HCT116 (cell line): ENCODE results near the gene TMEM130. TPM values are rescaled to one million over a fixed set of nuclear protein-coding genes. Genes with fewer than 3 reads are reported as not detected.

Source experiments
- ATAC-seq: fragments of 200-7000 bp; cut with Tn5 transposase; 2 replicates; pipeline ENCODE4 v1.9.1; 2020; ENCODE audit warnings: mild to moderate bottlenecking, moderate library complexity
- BruUV-seq: library from RNA; stranded (reverse); fragments of 400-500 nt; replicated peaks from 2 replicates; lab custom pipeline; 2021; lab: Mats Ljungman, UMichigan
- CTCF ChIA-PET: fragments of 300-600 bp; sonication (Branson Sonifier 250); formaldehyde crosslinking; loops from one replicate; lab custom pipeline; 2021; ENCODE audit warnings: antibody characterized with exemption; lab: Charles Lee
- POLR2A ChIA-PET: fragments of 300-600, 350-600 bp; sonication (Branson Sonifier 250); formaldehyde crosslinking; loops from one replicate; lab custom pipeline; 2021; ENCODE audit warnings: antibody characterized with exemption; lab: Charles Lee
- RAD21 ChIA-PET, 2 experiments: fragments of 300-600 bp; sonication (Branson Sonifier 250); formaldehyde crosslinking; loops; one replicate each; lab custom pipeline; 2023; ENCODE audit warnings: low total read pairs in 2 of 2; ENCODE audit not compliant: uncharacterized antibody in 2 of 2, unreplicated experiment in 2 of 2, low non-redundant PET in 1 of 2; lab: Charles Lee
- DNase-seq: peaks from one replicate; pipeline ENCODE4 v3.0.0-alpha.2; 2010; ENCODE audit warnings: low read depth, low spot score
- H2AFZ ChIP-seq: fragments of 200-600 bp; shearing (Covaris generic), sonication (generic); 2 replicates; pipeline ENCODE4 v1.6.1; 2017; ENCODE audit warnings: low read depth, mixed run types, mixed read lengths, antibody characterized with exemption, low read length; ENCODE audit not compliant: poor library complexity, severe bottlenecking
- H3K27ac ChIP-seq: 2 replicates; pipeline ENCODE4 v1.5.1; 2012; ENCODE audit warnings: low read depth, low read length
- H3K27me3 ChIP-seq: fragments of 200-600 bp; sonication (generic); 2 replicates; pipeline ENCODE4 v1.6.1; 2016; ENCODE audit warnings: mixed run types, low read length, mixed read lengths; ENCODE audit not compliant: insufficient read depth
- H3K36me3 ChIP-seq, 2 experiments: fragments of 200-500 bp in 1 of 2; fragments of 200-600 bp in 1 of 2; sonication (Bioruptor generic) in 1 of 2; sonication (generic) in 1 of 2; 2 replicates each; pipeline versions ENCODE4 v1.5.1 to v1.6.1; 2014 to 2016; ENCODE audit warnings: low read length in 2 of 2, inconsistent platforms in 1 of 2, mixed read lengths in 1 of 2, mixed run types in 1 of 2; ENCODE audit not compliant: insufficient read depth in 2 of 2, control insufficient read depth in 1 of 2
- H3K4me1 ChIP-seq, 2 experiments: fragments of 200-600 bp in 1 of 2; sonication (generic) in 1 of 2; 2 replicates each; pipeline versions ENCODE4 v1.5.1 to v1.6.1; 2012 to 2017; ENCODE audit warnings: low read length in 2 of 2, inconsistent platforms in 1 of 2, mild to moderate bottlenecking in 1 of 2, mixed read lengths in 1 of 2, mixed run types in 1 of 2, moderate library complexity in 1 of 2; ENCODE audit not compliant: insufficient read depth in 2 of 2, control insufficient read depth in 1 of 2
- H3K4me2 ChIP-seq: fragments of 200-600 bp; sonication (generic); 2 replicates; pipeline ENCODE4 v1.6.1; 2017; ENCODE audit warnings: mixed run types, low read length, mixed read lengths
- H3K4me3 ChIP-seq, 2 experiments: fragments of 200-600 bp in 1 of 2; sonication (generic) in 1 of 2; replicated peaks in 1 of 2; 2 replicates each; pipeline ENCODE4 v1.5.1; 2011 to 2016; ENCODE audit warnings: low read length in 2 of 2, control low read depth in 1 of 2, low read depth in 1 of 2, mild to moderate bottlenecking in 1 of 2, mixed read lengths in 1 of 2, mixed run types in 1 of 2
- H3K79me2 ChIP-seq: fragments of 200-600 bp; sonication (generic); 2 replicates; pipeline ENCODE4 v1.6.1; 2017; ENCODE audit warnings: mild to moderate bottlenecking, mixed run types, low read length, moderate library complexity, mixed read lengths; ENCODE audit not compliant: insufficient read depth
- H3K9ac ChIP-seq: fragments of 200-600 bp; sonication (generic); 2 replicates; pipeline ENCODE4 v1.6.1; 2016; ENCODE audit warnings: low read length, mixed read lengths
- H3K9me2 ChIP-seq: fragments of 200-600 bp; sonication (generic), shearing (Covaris generic); 2 replicates; pipeline ENCODE4 v1.6.1; 2017; ENCODE audit warnings: mixed run types, mild to moderate bottlenecking, moderate library complexity; ENCODE audit not compliant: insufficient read depth
- H3K9me3 ChIP-seq, 2 experiments: fragments of 200-500 bp in 1 of 2; fragments of 200-600 bp in 1 of 2; sonication (Bioruptor generic) in 1 of 2; sonication (generic) in 1 of 2; 2 replicates each; pipeline ENCODE4 v1.6.1; 2014 to 2017; ENCODE audit warnings: low read length in 2 of 2, mixed read lengths in 2 of 2, inconsistent platforms in 1 of 2, low read depth in 1 of 2, mild to moderate bottlenecking in 1 of 2, mixed run types in 1 of 2, moderate library complexity in 1 of 2; ENCODE audit not compliant: control insufficient read depth in 1 of 2, insufficient read depth in 1 of 2
- H4K20me1 ChIP-seq: fragments of 200-600 bp; sonication (generic), shearing (Covaris generic); 2 replicates; pipeline ENCODE4 v1.6.1; 2017; ENCODE audit warnings: mixed run types, mild to moderate bottlenecking, moderate library complexity; ENCODE audit not compliant: insufficient read depth
- CEBPB ChIP-seq: IDR thresholded peaks from 2 replicates; pipeline ENCODE4 v1.6.1; 2012; ENCODE audit warnings: low read depth
- CTCF ChIP-seq, 3 experiments: fragments of 200-600 bp in 1 of 3; sonication (generic) in 1 of 3; IDR thresholded peaks in 2 of 3; conservative IDR thresholded peaks in 1 of 3; 2 replicates each; pipeline ENCODE4 v1.5.1; 2012 to 2017; ENCODE audit warnings: low read depth in 2 of 3, low read length in 2 of 3, antibody characterized with exemption in 1 of 3, borderline replicate concordance in 1 of 3, control low read depth in 1 of 3, mild to moderate bottlenecking in 1 of 3, mixed read lengths in 1 of 3, mixed run types in 1 of 3, moderate library complexity in 1 of 3; ENCODE audit not compliant: insufficient read depth in 1 of 3
- EGR1 ChIP-seq: IDR thresholded peaks from 2 replicates; pipeline ENCODE4 v1.6.1; 2012; ENCODE audit warnings: low read depth
- ELF1 ChIP-seq: IDR thresholded peaks from 2 replicates; pipeline ENCODE4 v1.6.1; 2012; ENCODE audit warnings: low read depth, borderline replicate concordance
- EZH2 ChIP-seq: fragments of 200-600 bp; sonication (generic); IDR thresholded peaks from 2 replicates; pipeline ENCODE4 v1.6.1; 2017; ENCODE audit warnings: antibody characterized with exemption, mixed run types
- EZH2phosphoT487 ChIP-seq: fragments of 200-600 bp; IDR thresholded peaks from 2 replicates; pipeline ENCODE4 v1.6.1; 2018; ENCODE audit warnings: antibody characterized with exemption, borderline replicate concordance
- FOSL1 ChIP-seq: IDR thresholded peaks from 2 replicates; pipeline ENCODE4 v1.6.1; 2012; ENCODE audit warnings: low read depth
- JUND ChIP-seq: IDR thresholded peaks from 2 replicates; pipeline ENCODE4 v1.6.1; 2012
- MAX ChIP-seq: IDR thresholded peaks from 2 replicates; pipeline ENCODE4 v1.6.1; 2012
- POLR2AphosphoS5 ChIP-seq: IDR thresholded peaks from 2 replicates; pipeline ENCODE4 v1.6.1; 2011; ENCODE audit warnings: mild to moderate bottlenecking, low read depth, low read length, moderate library complexity
- REST ChIP-seq: IDR thresholded peaks from 2 replicates; pipeline ENCODE4 v1.6.1; 2012; ENCODE audit warnings: low read depth
- SIN3A ChIP-seq: IDR thresholded peaks from 2 replicates; pipeline ENCODE4 v1.6.1; 2012; ENCODE audit warnings: low read depth
- SRF ChIP-seq: IDR thresholded peaks from 2 replicates; pipeline ENCODE4 v1.6.1; 2012; ENCODE audit warnings: low read depth
- TCF7L2 ChIP-seq: IDR thresholded peaks from 2 replicates; pipeline ENCODE4 v1.7.0; 2011; ENCODE audit warnings: borderline replicate concordance, inconsistent platforms; ENCODE audit not compliant: insufficient read depth, insufficient read length; ENCODE audit errors: extremely low read depth
- ZFX ChIP-seq: fragments of 450-650 bp; IDR thresholded peaks from 2 replicates; pipeline ENCODE4 v1.6.1; 2017
- intact Hi-C: fragments of 100-400 bp; cut with micrococcal nuclease; formaldehyde crosslinking; loops from 2 replicates; pipeline ENCODE4 v1.10.0; 2022
- total RNA-seq: library from RNA; stranded (reverse); gene quantifications from one replicate; pipeline ENCODE4 v1.2.1, GENCODE V29; 2021; ENCODE audit not compliant: unreplicated experiment

TMEM130 gene
- total RNA-seq, 1 experiment from 2014 or later, result not detected

GRCh38 chr7:98860071-98860470, 9.7 kb downstream of the TMEM130 start:
- intact Hi-C loops, result no loop called here
- Histone ChIP-seq H3K9me2 (no peaks in the 10 kb centered on the region), H3K4me1 (peaks cover 2 to 3% of the 10 kb centered on the region in 2 experiments; a peak in 2 of 4 replicates), H2AFZ (no peak overlapping the region), H4K20me1 (no peaks in the 10 kb centered on the region), H3K79me2 (no peaks in the 10 kb centered on the region), H3K36me3 (no peaks in the 10 kb centered on the region), H3K4me2 (no peak overlapping the region), H3K9me3 (no peaks in the 10 kb centered on the region), H3K4me3 (no peak overlapping the region), H3K27me3 (no peaks in the 10 kb centered on the region), H3K9ac (no peak overlapping the region), H3K27ac (no peak overlapping the region)
- ChIA-PET CTCF (no interaction called here), RAD21 (no interaction called here), POLR2A (no interaction called here)
- TF ChIP-seq EZH2, result no peak
- no peak for TF ChIP-seq FOSL1
- TF ChIP-seq CTCF (IDR thresholded peaks at IDR 0.05 in 2 of 3, conservative IDR thresholded peaks at IDR 0.05 in 1 of 3; ENCODE audit: borderline replicate concordance in 1 of 3, insufficient read depth in 1 of 3, low read depth in 2 of 3, low read length in 2 of 3), result no peak
- TF ChIP-seq SIN3A, result no peak
- no peak for TF ChIP-seq CEBPB
- TF ChIP-seq TCF7L2, result no peak
- TF ChIP-seq JUND, result no peak
- TF ChIP-seq ZFX, result no peak
- TF ChIP-seq ELF1, result no peak
- no peak for TF ChIP-seq SRF
- TF ChIP-seq EZH2phosphoT487, result no peak
- TF ChIP-seq EGR1, result no peak
- TF ChIP-seq MAX, result no peak
- no peak for TF ChIP-seq REST
- TF ChIP-seq POLR2AphosphoS5, result no peak
- DNase-seq (no peak), ATAC-seq (no peak)
- no TSS peak for BruUV-seq
